Epithelial cell of esophagus (primary cell): ENCODE data around the gene GRIA1.

Experiments used
- DNase-seq: peaks from one replicate; pipeline ENCODE4 v3.0.0; 2010; ENCODE audit warnings: low read depth
- H3K4me3 ChIP-seq: 2 replicates; pipeline ENCODE4 v1.5.1; 2011; ENCODE audit warnings: mild to moderate bottlenecking, low read length, control low read depth
- TF ChIP-seq, protein P1 (sequence below): IDR thresholded peaks from 2 replicates; pipeline ENCODE4 v1.5.1; 2011; ENCODE audit warnings: low read depth, mild to moderate bottlenecking, low read length, control low read depth, inconsistent platforms; ENCODE audit not compliant: insufficient read depth; ENCODE audit errors: missing control alignments

Gene GRIA1

DNA sequence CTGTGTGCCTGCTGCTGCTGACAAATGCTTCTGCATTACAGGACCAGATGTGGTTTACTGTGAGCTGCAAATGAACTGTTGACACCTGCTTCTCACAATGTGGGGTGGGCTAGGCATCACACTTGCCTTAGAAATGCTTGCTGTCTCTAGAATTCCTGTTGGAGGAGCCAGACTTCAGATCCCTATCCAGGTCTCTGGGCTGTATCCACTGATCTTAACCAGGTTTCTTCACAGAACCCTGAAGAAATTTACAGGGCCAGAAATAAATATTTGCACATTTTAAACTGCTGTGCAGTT is 292.8 kb downstream of the GRIA1 start:
- TF ChIP-seq, protein P1, sequence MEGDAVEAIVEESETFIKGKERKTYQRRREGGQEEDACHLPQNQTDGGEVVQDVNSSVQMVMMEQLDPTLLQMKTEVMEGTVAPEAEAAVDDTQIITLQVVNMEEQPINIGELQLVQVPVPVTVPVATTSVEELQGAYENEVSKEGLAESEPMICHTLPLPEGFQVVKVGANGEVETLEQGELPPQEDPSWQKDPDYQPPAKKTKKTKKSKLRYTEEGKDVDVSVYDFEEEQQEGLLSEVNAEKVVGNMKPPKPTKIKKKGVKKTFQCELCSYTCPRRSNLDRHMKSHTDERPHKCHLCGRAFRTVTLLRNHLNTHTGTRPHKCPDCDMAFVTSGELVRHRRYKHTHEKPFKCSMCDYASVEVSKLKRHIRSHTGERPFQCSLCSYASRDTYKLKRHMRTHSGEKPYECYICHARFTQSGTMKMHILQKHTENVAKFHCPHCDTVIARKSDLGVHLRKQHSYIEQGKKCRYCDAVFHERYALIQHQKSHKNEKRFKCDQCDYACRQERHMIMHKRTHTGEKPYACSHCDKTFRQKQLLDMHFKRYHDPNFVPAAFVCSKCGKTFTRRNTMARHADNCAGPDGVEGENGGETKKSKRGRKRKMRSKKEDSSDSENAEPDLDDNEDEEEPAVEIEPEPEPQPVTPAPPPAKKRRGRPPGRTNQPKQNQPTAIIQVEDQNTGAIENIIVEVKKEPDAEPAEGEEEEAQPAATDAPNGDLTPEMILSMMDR: no peak
- no peak overlapping the region for H3K4me3 ChIP-seq
- no peak for DNase-seq

DNA sequence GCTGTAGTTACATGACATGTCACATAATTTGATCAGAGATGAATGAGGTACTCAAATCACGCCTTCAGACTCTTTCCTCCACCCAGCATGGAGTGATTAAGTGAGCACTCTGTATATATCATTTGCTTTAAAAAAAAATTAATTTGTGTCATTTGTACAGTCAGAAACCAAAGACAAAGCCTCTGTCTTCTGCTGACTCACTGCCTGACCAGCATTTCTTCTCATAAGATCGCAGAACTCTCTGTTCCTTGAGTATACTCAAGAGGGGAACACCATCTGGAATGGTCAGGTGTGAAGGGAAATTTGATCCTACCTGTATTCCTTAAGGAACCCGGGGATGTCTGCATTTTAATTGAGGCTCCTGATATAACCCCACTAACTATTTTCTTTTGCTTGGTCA is 293.8 kb downstream of the GRIA1 start:
- no peak overlapping the region for H3K4me3 ChIP-seq
- TF ChIP-seq, protein P1: no peak
- peak; percentile 39 for DNase-seq

DNA sequence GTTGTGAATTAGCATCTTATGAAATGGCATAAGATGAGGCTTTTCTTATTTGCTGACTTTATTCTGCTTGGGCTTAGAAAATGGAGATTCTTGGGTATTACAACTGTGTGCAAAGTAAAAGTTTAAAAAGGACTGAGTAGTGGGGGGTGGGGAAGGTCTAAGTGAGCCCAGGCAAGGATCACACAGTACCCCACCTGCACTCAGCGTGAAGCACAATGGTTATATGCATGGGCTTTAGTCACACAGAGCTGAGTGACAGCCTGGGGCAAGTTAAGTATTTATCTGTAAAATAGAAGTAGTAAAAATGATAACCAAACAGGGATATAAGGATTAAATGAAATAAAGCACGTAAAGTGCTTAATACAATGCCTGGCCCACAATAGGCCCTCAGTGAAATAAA is 300.9 kb downstream of the GRIA1 start:
- TF ChIP-seq, protein P1: no peak
- no peak overlapping the region for H3K4me3 ChIP-seq

DNA sequence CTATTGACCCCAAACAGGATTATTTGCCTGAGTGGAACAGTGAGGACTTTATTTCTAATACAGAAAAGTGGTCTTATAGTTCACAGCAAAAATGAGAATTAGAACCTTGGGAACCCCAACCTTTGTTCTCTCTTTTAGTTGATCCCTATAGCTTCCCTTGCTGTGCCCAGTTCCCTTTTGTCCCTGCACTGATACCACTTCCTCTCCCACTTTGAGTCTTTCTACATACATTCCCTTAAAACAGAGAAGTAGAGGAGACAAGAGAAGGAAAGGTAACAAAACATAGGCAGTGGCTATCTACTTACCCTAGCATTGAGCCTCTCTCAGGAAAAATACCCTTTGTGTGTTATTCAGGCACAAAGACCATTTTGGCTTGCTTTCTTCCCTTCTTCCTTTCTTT is 301.8 kb downstream of the GRIA1 start:
- no peak for DNase-seq
- TF ChIP-seq, protein P1: no peak
- no peak overlapping the region for H3K4me3 ChIP-seq

More for the DNA sequence above, 300.9 kb downstream of the GRIA1 start:
- DNase-seq: no peak

DNA sequence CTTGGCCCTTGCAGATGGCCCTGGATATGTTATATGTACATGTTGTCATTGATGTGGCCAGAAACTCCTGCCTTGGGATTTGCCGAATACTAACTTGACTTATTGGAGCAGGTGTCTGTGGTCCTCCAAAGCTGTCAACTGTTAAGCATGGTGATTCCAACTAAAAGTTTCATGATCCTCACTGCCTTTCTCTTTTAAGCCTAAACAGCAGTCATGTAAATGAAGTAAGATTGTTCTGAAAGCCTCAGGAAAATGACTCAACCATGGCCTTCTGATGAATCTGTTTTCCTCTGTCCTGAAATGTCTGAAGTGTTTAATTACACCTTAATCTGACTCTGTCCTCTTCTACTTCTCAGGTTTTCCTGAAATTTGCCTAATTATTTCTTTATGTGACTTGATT is 303.2 kb downstream of the GRIA1 start:
- TF ChIP-seq, protein P1: no peak

DNA sequence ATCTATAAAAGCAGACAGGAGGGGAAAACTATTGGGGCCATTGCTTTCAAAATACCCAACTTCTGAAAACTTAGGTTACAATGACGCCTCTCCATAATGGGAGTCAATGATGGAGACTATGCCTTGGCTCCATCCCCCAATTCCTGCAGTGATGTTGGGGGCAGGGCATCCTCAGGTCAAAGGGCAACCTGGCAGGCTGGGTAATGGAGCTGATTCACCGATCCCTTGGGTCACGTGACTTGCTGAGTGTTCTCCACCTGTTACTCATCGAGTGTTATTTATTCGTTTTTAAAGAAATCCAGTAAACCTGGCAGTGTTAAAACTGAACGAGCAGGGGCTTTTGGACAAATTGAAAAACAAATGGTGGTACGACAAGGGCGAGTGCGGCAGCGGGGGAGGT is 303.9 kb downstream of the GRIA1 start:
- DNase-seq: no peak
- H3K4me3 ChIP-seq: no peak overlapping the region
- TF ChIP-seq, protein P1: no peak

More for the DNA sequence above, 303.2 kb downstream of the GRIA1 start:
- no peak overlapping the region for H3K4me3 ChIP-seq
- DNase-seq: peak; percentile 39

DNA sequence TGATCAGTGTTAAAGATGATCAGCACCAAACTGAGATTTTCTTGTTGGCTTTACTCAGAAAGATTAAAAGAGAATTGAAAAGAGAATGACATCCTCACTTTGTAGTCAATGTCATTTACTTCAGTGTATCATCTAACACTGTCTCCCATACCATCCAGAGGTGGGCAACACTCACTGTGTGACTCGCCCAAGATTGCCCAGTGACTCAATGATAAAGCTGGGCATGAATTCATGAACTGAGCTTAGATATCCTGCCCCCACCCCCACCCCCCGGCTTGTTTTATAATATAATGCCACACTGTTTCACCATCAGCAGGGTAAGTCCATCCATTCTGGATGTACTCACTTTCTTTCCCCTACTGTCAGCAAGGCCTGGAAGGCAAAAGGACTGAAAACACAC is 306.1 kb downstream of the GRIA1 start:
- no peak overlapping the region for H3K4me3 ChIP-seq
- TF ChIP-seq, protein P1: no peak
- DNase-seq: peak; percentile 8
